ENCODE results near the gene ADAMTS4.

The ADAMTS4 gene

GRCh38 chr1:161160671-161161145 lies 38.1 kb downstream of the ADAMTS4 start:
- TF ChIP-seq CTCF (IDR thresholded peaks at IDR 0.05; ENCODE audit: extremely low read depth, insufficient read depth, missing control alignments), result no peak
- DNase-seq (ENCODE audit: low spot score), result no peak
- in situ Hi-C loops (cut with MboI; ENCODE audit: low pct_unique_long_range_greater_than_20kb, low sequenced_read_pairs, unreplicated experiment), result no loop called here

GRCh38 chr1:161159913-161160243 lies 39.0 kb downstream of the ADAMTS4 start:
- no peak for DNase-seq (ENCODE audit: low spot score)
- no peak for TF ChIP-seq CTCF (IDR thresholded peaks at IDR 0.05; ENCODE audit: extremely low read depth, insufficient read depth, missing control alignments)
- in situ Hi-C loops (cut with MboI; ENCODE audit: low pct_unique_long_range_greater_than_20kb, low sequenced_read_pairs, unreplicated experiment), result no loop called here

- peak; percentile 97 for DNase-seq (ENCODE audit: low spot score)
- in situ Hi-C loops (cut with MboI; ENCODE audit: low pct_unique_long_range_greater_than_20kb, low sequenced_read_pairs, unreplicated experiment), result no loop called here
- TF ChIP-seq CTCF (IDR thresholded peaks at IDR 0.05; ENCODE audit: extremely low read depth, insufficient read depth, missing control alignments), result no peak
Observed at GRCh38 chr1:161159087-161159912, 39.6 kb downstream of the ADAMTS4 start, which contains the start of gene USP21. Gene USP21, plus strand, starts transcription at chr1:161159500. Its CDS starts 1,141 bp downstream, at chr1:161160641.

GRCh38 chr1:161158316-161159010 lies 40.4 kb downstream of the ADAMTS4 start:
- in situ Hi-C loops (cut with MboI; ENCODE audit: low pct_unique_long_range_greater_than_20kb, low sequenced_read_pairs, unreplicated experiment), result no loop called here
- no peak for TF ChIP-seq CTCF (IDR thresholded peaks at IDR 0.05; ENCODE audit: extremely low read depth, insufficient read depth, missing control alignments)
- DNase-seq (ENCODE audit: low spot score), result no peak

- no peak for DNase-seq (ENCODE audit: low spot score)
- no peak for TF ChIP-seq CTCF (IDR thresholded peaks at IDR 0.05; ENCODE audit: extremely low read depth, insufficient read depth, missing control alignments)
- in situ Hi-C loops (cut with MboI; ENCODE audit: low pct_unique_long_range_greater_than_20kb, low sequenced_read_pairs, unreplicated experiment), result no loop called here
Observed at GRCh38 chr1:161157867-161158266, 41.0 kb downstream of the ADAMTS4 start.

- TF ChIP-seq CTCF (IDR thresholded peaks at IDR 0.05; ENCODE audit: extremely low read depth, insufficient read depth, missing control alignments), result no peak
- in situ Hi-C loops (cut with MboI; ENCODE audit: low pct_unique_long_range_greater_than_20kb, low sequenced_read_pairs, unreplicated experiment), result no loop called here
- DNase-seq (ENCODE audit: low spot score), result peak; percentile 90
Observed at GRCh38 chr1:161153682-161154337, 45.0 kb downstream of the ADAMTS4 start, which contains the start of gene UFC1. Gene UFC1, plus strand, starts transcription at chr1:161153978. Its CDS starts 20 bp downstream, at chr1:161153998.
